ENCODE measurements around the gene PHLDB2.
A peak's percentile ranks its signal among the peaks of the same experiment; 100 is the strongest.

Gene PHLDB2

GRCh38 chr3:111884411-111885018 is 25.4 kb downstream of the PHLDB2 start:
- DNase-seq: no peak

GRCh38 chr3:111885578-111885977 is 26.5 kb downstream of the PHLDB2 start:
- DNase-seq: no peak

DNA sequence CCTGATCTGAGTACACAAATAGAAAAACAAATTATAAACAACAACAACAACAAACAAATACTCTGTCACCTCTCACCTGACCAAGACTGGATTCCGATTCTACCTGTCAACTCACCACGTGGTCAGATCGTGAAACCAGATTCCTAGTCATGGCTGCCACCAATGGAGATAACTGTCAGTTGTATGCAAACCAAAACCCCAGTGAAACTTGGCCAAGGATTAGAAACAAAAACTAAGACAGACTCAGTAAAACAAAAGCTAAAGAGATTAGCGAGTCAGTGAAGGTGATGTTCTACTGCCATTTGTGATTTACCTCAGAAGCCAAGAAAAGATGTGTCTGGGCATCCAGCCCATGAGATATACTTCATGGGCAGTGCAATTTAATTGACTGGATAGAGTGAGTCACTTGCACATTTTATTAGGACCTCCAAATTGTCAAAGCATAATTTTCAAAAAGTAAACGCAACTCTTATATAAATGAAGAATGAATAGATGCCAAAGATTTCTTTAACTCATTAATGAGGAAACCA is 31.1 kb downstream of the PHLDB2 start:
- no peak for DNase-seq

GRCh38 chr3:111892070-111892469 is 33.0 kb downstream of the PHLDB2 start:
- DNase-seq: no peak

DNA sequence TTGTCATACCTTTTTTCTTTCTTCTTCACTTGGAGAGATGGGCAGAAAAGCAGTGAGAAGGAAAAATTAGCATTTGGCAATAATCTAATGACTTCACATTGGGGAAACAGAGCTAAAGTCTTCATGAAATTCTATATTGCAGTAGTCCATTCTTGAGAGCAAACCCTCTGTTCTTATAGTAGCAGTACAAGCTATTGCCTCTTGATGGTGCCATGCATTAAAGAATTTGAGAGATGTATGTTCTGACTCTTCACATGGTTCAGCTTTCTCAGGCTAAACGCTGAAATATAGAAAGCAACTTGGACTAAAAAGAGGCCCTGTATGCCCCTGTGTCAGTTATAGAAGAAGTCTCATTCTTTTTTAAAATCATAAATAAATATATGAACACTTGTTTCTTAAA is 36.0 kb downstream of the PHLDB2 start:
- DNase-seq: peak; percentile 71

DNA sequence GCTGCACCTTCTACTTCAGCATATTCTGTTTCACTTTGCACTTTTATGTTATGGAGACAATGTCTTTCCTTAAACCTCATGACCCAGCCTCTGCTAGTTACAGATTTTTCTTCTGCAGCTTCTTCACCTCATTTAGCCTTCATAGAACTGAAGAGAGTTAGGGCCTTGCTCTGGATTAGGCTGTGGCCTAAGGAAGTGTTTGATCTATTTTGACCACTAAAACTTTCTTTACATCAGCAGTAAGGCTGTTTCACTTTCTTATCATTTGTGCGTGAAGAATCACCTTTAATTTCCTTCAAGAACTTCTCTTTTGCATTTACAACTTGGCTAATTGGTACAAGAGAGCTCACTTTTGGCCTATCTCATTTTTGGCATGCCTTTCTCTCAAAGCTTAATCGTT is 40.9 kb downstream of the PHLDB2 start:
- no peak for DNase-seq

DNA sequence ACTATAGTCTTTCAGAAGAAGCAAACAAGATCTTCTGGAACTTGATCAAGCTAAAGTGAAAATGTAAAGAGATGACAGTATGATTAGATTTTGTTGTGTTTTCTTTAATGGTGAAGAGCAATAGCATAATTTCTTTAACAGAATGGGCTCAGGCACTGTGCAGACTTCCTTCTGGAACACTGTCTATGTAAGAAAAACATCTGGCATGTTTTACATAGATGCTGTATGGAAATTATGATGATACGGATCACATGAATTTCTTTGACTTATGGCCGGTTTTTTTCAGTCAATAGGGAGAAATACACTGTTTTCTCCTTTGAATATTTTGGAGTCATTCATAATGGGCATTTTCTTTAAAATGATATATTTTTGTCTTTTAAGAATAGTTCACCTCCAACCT is 42.6 kb downstream of the PHLDB2 start:
- DNase-seq: no peak

DNA sequence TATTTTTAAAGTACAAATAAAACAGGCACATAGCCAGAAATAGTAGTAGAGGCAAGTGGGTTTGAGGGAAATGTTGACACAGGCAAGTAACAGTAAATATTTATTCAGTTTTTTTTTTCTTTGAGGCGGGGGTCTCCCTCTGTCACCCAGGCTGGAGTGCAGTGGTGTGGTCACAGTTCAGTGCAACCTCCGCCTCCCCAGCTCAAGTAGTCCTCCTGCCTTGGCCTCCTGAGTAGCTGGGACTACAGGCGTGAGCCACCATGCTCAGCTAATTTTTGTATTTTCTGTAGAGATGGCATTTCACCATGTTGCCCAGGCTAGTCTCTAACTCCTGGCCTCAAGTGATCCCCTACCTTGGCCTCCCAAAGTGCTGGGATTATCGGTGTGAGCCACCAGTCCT is 43.5 kb downstream of the PHLDB2 start:
- DNase-seq: no peak

GRCh38 chr3:111903067-111903511 is 44.0 kb downstream of the PHLDB2 start:
- no peak for DNase-seq

DNA sequence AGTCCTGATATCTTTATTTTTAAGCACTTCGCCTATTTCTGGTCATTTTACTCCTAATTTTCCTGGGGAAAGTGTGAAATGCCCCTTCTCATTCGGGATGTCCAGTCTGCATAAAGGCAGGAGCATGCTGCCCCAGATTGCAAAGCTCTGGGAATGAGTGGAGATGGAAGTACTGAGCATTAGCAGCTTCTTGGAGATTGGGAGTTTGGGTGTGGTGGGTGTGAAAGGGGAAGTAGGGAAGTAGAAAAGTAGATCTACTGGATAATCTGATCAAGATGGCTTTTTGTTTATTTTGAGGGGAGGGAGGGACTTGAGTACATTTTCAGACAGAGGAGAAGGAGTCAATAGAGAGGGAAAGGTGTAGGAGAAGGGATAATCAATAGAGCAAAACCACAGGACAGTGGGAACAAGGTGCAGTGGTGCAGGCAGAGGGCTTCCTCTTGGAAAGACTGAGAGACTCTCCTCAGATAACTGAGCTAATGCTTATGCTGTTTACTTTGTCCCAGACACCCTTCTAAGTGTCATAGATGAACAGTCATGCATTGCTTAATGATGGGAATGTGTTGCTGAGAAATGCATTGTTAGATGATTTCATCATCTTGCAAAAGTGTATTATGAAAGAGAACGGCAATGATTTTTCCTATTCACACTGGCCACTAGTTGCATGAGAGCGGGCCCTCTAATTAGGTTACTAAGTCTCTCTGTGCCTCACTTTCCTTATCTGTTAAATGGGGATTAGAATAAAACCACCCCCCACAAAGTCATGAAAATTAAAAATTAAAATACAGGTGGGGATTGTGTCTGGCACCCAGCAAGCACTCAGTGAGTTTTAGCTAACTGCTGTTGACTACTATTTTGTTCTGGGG is 45.5 kb downstream of the PHLDB2 start:
- no peak for DNase-seq

GRCh38 chr3:111906656-111907055 is 47.6 kb downstream of the PHLDB2 start:
- no peak for DNase-seq

DNA sequence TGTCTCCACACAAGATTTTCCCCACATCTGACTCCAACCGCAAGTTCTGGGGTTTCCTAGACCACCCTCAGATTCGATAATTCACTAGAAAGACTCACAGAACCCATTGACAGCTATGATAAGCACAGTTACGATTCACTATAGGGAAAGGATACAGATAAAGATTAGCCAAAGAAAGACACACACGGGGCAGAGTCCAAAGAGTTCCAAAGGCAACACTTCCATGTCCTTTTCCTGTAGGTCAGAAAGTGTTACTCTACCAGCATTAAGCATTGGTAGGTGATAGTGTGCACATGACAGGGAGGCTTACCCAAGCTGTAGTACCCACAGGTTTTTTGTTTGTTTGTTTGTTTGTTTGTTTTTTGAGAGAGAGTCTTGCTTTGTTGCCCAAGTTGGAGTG is 48.1 kb downstream of the PHLDB2 start:
- DNase-seq: no peak

- DNase-seq: no peak
Measured at GRCh38 chr3:111910806-111911205, 51.7 kb downstream of the PHLDB2 start.

DNA sequence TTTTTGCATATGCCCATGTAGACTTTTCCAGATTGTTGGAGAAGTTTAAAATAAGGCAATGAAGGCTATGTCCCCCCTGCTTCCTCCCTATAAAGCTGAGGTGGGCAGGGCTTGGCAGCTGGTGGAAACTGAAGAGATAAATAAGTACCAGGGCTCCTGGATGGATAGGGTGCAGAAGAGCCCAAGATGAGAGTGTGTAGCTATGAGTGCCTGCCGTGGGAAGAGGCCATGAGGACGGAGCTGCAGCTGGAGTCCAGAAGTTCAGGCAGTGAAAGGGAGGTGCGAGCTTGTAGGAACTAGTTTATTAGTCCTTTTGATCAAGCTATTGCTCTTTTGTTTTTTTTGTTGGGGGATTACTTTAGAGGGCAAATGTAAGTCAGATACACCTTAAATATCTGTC is 52.4 kb downstream of the PHLDB2 start:
- DNase-seq: no peak

GRCh38 chr3:111913163-111913763 is 54.2 kb downstream of the PHLDB2 start:
- DNase-seq: no peak

DNA sequence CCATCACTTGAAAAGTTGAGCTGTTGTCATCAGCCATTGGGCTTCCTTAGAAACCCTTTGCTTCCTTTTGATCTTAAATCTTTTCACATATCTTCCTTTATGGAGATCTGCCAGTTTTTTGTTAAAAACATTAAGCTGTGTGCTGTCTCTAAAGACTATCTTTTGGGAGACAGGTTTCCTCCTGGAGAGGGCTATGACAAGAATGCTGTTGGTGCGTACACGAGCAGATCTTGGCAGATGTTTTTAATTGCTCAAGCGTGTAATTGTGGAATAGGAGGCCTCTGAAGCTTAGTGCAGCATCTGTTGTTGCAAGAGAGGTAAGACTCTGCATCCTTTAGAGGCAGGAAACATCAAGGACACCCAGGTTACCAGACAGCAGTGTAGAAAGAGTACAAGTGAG is 56.8 kb downstream of the PHLDB2 start:
- no peak for DNase-seq

- DNase-seq: no peak
Measured at GRCh38 chr3:111917300-111917699, 58.2 kb downstream of the PHLDB2 start.

DNA sequence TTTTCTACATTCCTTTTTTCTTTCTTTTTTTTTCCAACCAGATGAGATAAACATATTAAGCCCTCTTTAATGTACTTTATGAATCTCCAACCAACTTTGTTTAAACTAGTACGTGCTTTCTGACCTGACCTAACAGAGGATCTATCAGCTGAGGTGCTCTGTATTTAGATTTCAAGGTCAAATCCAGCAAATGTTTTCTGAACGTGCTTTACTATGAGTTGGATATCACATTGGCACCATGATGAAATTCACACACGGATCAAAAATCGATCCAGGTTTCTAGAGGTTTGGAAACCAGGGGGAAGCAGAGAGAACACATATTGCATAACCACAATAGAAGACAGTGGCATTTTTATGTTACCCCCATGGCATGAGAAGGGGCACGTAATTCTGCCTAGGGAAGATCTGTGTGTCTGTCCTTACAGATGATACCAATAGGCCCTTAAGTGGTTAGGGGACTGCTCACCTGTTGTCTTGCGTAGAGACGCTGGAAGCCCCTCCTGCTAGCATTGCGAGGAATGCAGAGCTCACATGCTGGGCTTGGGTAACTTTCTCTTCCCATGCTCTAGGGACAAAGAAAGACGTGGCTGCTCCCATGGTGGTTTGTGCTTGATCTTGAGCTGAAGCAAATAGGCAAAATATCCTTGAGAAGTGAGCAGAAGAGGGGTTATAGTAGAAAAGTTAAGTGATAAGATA is 60.5 kb downstream of the PHLDB2 start:
- no peak for DNase-seq

GRCh38 chr3:111921181-111921580 is 62.1 kb downstream of the PHLDB2 start:
- no peak for DNase-seq

DNA sequence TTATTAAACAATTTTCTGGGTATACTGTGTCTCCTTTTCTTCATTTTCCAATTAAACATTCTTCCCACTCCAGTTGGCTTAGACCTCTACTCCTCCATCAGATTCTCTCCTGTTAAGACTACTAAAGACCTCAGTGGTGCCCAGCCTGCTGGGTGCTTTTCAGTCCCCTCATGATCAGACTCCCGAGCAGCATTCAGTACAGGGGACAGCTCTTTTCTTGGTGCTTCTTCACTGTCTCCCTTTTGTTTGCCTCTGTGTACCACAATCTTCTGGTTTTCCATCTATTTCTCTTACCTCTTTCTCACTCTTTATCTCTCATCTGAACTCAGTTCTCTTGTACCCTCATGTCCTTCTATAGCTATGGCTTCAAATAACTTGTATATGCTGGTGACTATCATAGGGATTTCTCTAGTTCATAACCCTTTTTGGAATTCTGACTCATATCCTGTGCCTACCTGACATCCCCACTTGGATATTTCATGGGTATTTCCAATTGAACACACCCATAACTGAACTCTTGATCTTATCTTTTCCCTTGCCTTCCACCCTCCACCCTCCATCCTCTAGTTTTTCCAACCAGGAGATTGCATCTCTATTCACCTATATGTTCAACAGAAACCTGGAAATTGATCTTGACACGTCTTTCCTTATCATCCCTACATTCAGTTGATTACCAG is 64.2 kb downstream of the PHLDB2 start:
- DNase-seq: no peak

DNA sequence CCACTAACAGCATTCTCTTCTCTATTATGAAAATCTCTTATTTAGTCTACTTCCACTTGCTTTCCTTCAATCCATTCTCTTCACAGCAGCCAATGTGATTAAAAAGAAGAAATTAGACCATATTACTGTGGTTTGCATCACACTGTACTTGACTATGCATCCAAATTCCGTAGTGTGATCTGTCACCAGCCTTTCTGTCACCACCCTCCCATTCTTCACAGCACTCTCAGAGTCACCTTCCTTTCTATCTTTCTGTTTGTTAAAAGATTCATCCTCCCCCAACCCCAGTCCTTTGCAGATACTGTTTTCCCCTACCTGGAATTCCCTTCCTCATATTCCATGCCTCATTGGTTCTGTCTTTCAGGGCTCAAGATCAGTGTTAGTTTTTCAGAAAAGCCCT is 64.7 kb downstream of the PHLDB2 start:
- DNase-seq: no peak

- DNase-seq: peak; percentile 79
Measured at GRCh38 chr3:111924283-111924682, 65.2 kb downstream of the PHLDB2 start.

DNA sequence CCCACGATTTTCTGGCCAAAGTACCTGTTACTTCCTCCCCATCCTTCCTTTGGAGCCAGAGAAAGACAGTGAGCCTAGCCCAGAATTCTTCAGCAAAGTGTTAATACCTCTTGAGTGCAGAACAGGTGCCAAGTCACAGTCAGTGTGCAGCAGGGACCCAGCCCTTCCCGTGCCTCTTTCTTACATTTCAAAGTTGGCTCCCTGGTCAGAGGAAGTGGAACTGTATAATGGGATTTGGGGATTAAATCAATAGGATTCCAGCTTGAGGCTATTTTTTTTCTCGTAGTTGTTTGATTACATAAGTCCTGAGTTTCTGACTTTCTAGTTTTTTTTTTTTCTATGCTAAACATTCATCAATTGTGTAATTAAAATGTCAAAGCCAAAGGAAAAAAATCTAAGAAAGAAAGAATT is 67.2 kb downstream of the PHLDB2 start:
- DNase-seq: no peak

All from NCI-H1092 treated with DMSO at 0.1 percent for 48 hours (cell line).